PFSK-1 (cell line): ENCODE results near the gene PTDSS2.

Experiments
- FOXP2 ChIP-seq: optimal IDR thresholded peaks from 2 replicates; pipeline ENCODE3; 2011; ENCODE audit warnings: borderline replicate concordance, control low read depth, inconsistent platforms; ENCODE audit not compliant: insufficient read depth; ENCODE audit errors: extremely low read length, extremely low read depth
- POLR2AphosphoS5 ChIP-seq: IDR thresholded peaks from 2 replicates; pipeline ENCODE4 v1.6.1; 2012; ENCODE audit warnings: low read depth, mild to moderate bottlenecking, control low read depth, low read length, moderate library complexity
- TAF1 ChIP-seq: IDR thresholded peaks from 2 replicates; pipeline ENCODE4 v1.6.1; 2012; ENCODE audit warnings: low read length, control low read depth, borderline replicate concordance; ENCODE audit not compliant: insufficient read depth
- TF ChIP-seq, protein P1 (sequence below), 2 experiments: IDR thresholded peaks; 2 replicates each; pipeline versions ENCODE4 v1.6.1 to v1.8.0; 2011 to 2012; ENCODE audit warnings: low read depth in 2 of 2, low read length in 2 of 2, control low read depth in 1 of 2, inconsistent platforms in 1 of 2, mild to moderate bottlenecking in 1 of 2, moderate library complexity in 1 of 2; ENCODE audit not compliant: insufficient read depth in 1 of 2

GRCh38 chr11:512761-513595, 62.9 kb downstream of the PTDSS2 start:
- TF ChIP-seq POLR2AphosphoS5 (no peak), TAF1 (no peak), FOXP2 (no peak)
- TF ChIP-seq, protein P1, sequence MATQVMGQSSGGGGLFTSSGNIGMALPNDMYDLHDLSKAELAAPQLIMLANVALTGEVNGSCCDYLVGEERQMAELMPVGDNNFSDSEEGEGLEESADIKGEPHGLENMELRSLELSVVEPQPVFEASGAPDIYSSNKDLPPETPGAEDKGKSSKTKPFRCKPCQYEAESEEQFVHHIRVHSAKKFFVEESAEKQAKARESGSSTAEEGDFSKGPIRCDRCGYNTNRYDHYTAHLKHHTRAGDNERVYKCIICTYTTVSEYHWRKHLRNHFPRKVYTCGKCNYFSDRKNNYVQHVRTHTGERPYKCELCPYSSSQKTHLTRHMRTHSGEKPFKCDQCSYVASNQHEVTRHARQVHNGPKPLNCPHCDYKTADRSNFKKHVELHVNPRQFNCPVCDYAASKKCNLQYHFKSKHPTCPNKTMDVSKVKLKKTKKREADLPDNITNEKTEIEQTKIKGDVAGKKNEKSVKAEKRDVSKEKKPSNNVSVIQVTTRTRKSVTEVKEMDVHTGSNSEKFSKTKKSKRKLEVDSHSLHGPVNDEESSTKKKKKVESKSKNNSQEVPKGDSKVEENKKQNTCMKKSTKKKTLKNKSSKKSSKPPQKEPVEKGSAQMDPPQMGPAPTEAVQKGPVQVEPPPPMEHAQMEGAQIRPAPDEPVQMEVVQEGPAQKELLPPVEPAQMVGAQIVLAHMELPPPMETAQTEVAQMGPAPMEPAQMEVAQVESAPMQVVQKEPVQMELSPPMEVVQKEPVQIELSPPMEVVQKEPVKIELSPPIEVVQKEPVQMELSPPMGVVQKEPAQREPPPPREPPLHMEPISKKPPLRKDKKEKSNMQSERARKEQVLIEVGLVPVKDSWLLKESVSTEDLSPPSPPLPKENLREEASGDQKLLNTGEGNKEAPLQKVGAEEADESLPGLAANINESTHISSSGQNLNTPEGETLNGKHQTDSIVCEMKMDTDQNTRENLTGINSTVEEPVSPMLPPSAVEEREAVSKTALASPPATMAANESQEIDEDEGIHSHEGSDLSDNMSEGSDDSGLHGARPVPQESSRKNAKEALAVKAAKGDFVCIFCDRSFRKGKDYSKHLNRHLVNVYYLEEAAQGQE (IDR thresholded peaks at IDR 0.05; ENCODE audit: insufficient read depth in 1 of 2, low read depth in 2 of 2, low read length in 2 of 2): no peak
